OCI-LY3 (cell line): ENCODE measurements around the gene SUCNR1.
A peak's percentile ranks its signal among the peaks of the same experiment; 100 is the strongest.

Source experiments
- H2AFZ ChIP-seq: fragments of 200-600, 300-600 bp; shearing (Covaris generic); 2 replicates; pipeline ENCODE4 v1.6.0; 2014; ENCODE audit warnings: antibody characterized with exemption, low read depth, low read length
- H3K27ac ChIP-seq: fragments of 200-600, 300-600 bp; sonication (generic); 2 replicates; pipeline ENCODE4 v1.5.1; 2014; ENCODE audit warnings: mild to moderate bottlenecking, low read length, moderate library complexity, mixed read lengths
- H3K27me3 ChIP-seq: fragments of 200-600, 300-600 bp; sonication (generic); 2 replicates; pipeline ENCODE4 v1.6.1; 2014; ENCODE audit warnings: low read depth, low read length, mixed read lengths
- H3K36me3 ChIP-seq: fragments of 200-600, 300-600 bp; sonication (generic); replicated peaks from 2 replicates; pipeline ENCODE3; 2014; ENCODE audit warnings: low read depth, low read length, mixed read lengths
- H3K4me1 ChIP-seq: fragments of 300-600, 200-600 bp; sonication (generic); 2 replicates; pipeline ENCODE4 v1.6.1; 2014; ENCODE audit warnings: low read length, mixed read lengths
- H3K4me2 ChIP-seq: fragments of 200-600, 300-600 bp; sonication (generic); 2 replicates; pipeline ENCODE4 v1.6.1; 2014; ENCODE audit warnings: low read length, mixed read lengths
- H3K4me3 ChIP-seq: fragments of 300-600, 200-600 bp; sonication (generic); 2 replicates; pipeline ENCODE4 v1.5.1; 2014; ENCODE audit warnings: antibody characterized with exemption, mild to moderate bottlenecking, low read length, moderate library complexity
- H3K79me2 ChIP-seq: fragments of 300-600, 200-600 bp; shearing (Covaris generic); 2 replicates; pipeline ENCODE4 v1.6.1; 2014; ENCODE audit warnings: mild to moderate bottlenecking, low read length, mixed read lengths
- H3K9ac ChIP-seq: fragments of 300-600, 200-600 bp; shearing (Covaris generic); 2 replicates; pipeline ENCODE4 v1.6.0; 2014; ENCODE audit warnings: mild to moderate bottlenecking, low read length, moderate library complexity
- H3K9me3 ChIP-seq: fragments of 200-600, 300-600 bp; shearing (Covaris generic); 2 replicates; pipeline ENCODE4 v1.6.1; 2014; ENCODE audit warnings: low read length, mixed read lengths; ENCODE audit not compliant: insufficient read depth
- H4K20me1 ChIP-seq: fragments of 200-600, 300-600 bp; sonication (generic); 2 replicates; pipeline ENCODE4 v1.6.1; 2016; ENCODE audit warnings: low read length, mixed read lengths; ENCODE audit not compliant: insufficient read depth
- CTCF ChIP-seq: fragments of 200-600, 300-600 bp; sonication (generic); IDR thresholded peaks from 2 replicates; pipeline ENCODE4 v1.5.1; 2014; ENCODE audit warnings: antibody characterized with exemption, low read length, low read depth
- EZH2phosphoT487 ChIP-seq: fragments of 200-600 bp; shearing (Covaris generic); IDR thresholded peaks from 2 replicates; pipeline ENCODE4 v1.6.1; 2018; ENCODE audit warnings: antibody characterized with exemption, mixed run types, low read depth

Gene SUCNR1

GRCh38 chr3:151918253-151919029 lies 45.0 kb downstream of the SUCNR1 start:
- H3K27ac ChIP-seq, result no peak overlapping the region
- no peaks in the 10 kb centered on the region for H3K4me1 ChIP-seq

GRCh38 chr3:151919030-151919328 lies 45.5 kb downstream of the SUCNR1 start:
- Histone ChIP-seq H4K20me1 (no peaks in the 10 kb centered on the region), H3K36me3 (no peaks in the 10 kb centered on the region), H3K4me1 (no peaks in the 10 kb centered on the region), H3K4me2 (no peak overlapping the region), H3K79me2 (no peaks in the 10 kb centered on the region), H3K4me3 (no peak overlapping the region), H3K9me3 (no peaks in the 10 kb centered on the region), H2AFZ (no peak overlapping the region), H3K9ac (no peak overlapping the region), H3K27me3 (no peaks in the 10 kb centered on the region), H3K27ac (no peak overlapping the region)
- TF ChIP-seq EZH2phosphoT487 (no peak), CTCF (no peak)

More at GRCh38 chr3:151918253-151919029, 45.0 kb downstream of the SUCNR1 start:
- no peaks in the 10 kb centered on the region for H3K79me2 ChIP-seq
- no peak overlapping the region for H3K4me2 ChIP-seq
- H3K27me3 ChIP-seq, result no peaks in the 10 kb centered on the region
- H3K36me3 ChIP-seq, result no peaks in the 10 kb centered on the region
- no peak overlapping the region for H2AFZ ChIP-seq
- TF ChIP-seq CTCF (peak; percentile 78), EZH2phosphoT487 (no peak)
- H3K9ac ChIP-seq, result no peak overlapping the region
- H4K20me1 ChIP-seq, result no peaks in the 10 kb centered on the region
- H3K9me3 ChIP-seq, result no peaks in the 10 kb centered on the region
- H3K4me3 ChIP-seq, result no peak overlapping the region

GRCh38 chr3:151919446-151919845 lies 46.0 kb downstream of the SUCNR1 start:
- H4K20me1 ChIP-seq, result no peaks in the 10 kb centered on the region
- no peak overlapping the region for H3K4me2 ChIP-seq
- TF ChIP-seq EZH2phosphoT487 (no peak), CTCF (no peak)
- H3K36me3 ChIP-seq, result no peaks in the 10 kb centered on the region
- H3K4me1 ChIP-seq, result no peaks in the 10 kb centered on the region
- H2AFZ ChIP-seq, result no peak overlapping the region
- H3K27ac ChIP-seq, result no peak overlapping the region
- H3K9me3 ChIP-seq, result no peaks in the 10 kb centered on the region
- H3K27me3 ChIP-seq, result no peaks in the 10 kb centered on the region
- H3K4me3 ChIP-seq, result no peak overlapping the region
- no peaks in the 10 kb centered on the region for H3K79me2 ChIP-seq
- H3K9ac ChIP-seq, result no peak overlapping the region

GRCh38 chr3:151923901-151924300 lies 50.5 kb downstream of the SUCNR1 start:
- H3K4me2 ChIP-seq, result no peak overlapping the region
- no peak for TF ChIP-seq CTCF
- TF ChIP-seq EZH2phosphoT487, result no peak
- no peaks in the 10 kb centered on the region for H4K20me1 ChIP-seq
- H3K4me1 ChIP-seq, result no peaks in the 10 kb centered on the region
- no peak overlapping the region for H3K27ac ChIP-seq
- H3K36me3 ChIP-seq, result no peaks in the 10 kb centered on the region
- H3K9ac ChIP-seq, result no peak overlapping the region
- H3K27me3 ChIP-seq, result no peaks in the 10 kb centered on the region
- H2AFZ ChIP-seq, result no peak overlapping the region
- no peak overlapping the region for H3K4me3 ChIP-seq
- H3K79me2 ChIP-seq, result no peaks in the 10 kb centered on the region
- H3K9me3 ChIP-seq, result no peaks in the 10 kb centered on the region
